ENCODE results near the gene BORCS8.
"Not testable (repeated sequence)": the region's sequence is repeated elsewhere in the genome, so short reads cannot be mapped to it uniquely, and the experiment has no call there.

The BORCS8 gene

DNA sequence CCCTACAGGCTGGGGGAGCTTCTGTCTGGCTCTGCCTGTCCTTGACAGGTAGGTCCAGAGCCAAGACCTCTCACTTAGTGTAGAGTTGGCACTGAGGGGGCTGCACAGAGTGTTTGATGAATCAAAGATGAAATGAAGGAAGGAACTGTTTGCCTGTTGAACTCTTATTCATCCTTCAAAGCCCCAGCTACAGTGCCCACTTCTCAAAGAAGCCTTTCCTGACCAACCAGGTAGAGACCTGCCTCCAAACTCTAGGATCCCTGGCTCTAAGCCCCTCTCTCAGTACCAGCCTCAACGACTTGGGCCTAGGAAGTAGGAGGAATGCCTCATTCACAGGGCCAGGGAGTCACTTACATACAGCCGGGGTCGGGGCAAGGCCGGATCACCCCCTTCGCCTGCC is 44.6 kb downstream of the BORCS8 start:
- no peak for DNase-seq

GRCh38 chr19:19146865-19147264 is 45.1 kb downstream of the BORCS8 start:
- DNase-seq: no peak

DNA sequence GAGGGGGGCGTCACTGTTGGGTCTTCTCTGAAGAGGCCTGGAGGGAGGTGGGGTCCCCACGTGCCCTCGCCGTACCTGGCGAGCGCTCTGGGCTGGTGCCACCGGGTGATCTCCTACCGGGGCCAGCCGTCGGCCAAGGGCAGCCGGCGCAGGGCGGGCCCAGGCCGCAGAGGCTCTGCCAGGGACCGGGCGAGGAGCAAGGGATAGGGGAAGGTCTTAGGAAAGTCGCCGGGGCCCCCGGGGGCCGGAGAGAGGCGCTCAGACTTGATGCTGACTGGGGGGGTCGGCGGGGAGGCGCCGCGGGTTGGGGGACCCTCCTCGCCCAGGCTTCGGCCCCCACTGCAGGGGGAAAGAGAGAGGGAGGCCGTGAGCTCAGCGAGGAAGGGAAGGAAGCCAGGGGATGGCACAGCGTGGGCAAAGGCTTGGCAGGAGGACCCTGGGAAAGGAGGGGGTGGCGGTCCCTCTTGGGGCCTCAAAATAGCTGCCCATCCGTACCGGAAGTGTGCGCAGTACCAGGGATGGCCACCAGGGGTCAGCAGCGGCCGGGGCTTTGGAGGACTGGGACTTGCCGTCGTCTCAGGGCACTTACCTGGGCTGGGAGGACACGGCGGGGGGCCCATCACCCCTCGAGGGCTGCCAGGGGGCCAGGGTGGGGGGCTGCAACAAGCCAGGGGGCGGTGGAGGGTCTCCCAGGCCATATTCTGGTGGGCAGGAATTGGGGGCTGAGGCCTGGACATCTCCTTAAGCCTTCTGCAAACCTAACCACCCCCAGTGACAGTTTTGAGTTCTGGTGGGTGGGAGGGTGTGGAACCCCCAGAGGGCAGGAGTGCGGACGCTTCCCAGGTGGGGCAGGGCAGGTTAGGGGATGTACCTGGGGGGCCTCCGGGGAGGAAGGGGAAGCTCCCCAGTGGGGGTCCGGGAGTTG is 46.0 kb downstream of the BORCS8 start:
- no peak for DNase-seq

DNA sequence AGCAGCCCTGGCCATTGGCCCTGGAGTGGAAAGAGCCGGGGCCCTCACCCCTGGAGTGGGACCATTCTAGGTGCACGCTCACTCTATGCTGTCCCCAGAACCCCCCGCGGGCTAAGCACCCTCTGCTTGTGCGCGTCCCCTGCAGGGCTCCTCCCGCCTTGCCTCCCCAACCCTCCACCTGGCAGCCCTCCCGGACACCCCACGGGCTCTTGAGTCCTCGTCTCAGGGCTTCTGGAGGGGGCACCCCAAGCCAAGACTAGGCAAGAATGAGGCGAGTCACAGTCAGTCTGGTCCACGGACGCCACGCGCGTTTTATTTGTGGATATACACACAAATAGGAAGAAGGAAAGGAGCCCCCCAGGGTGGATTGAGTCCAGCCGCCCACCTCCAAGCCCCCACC is 46.7 kb downstream of the BORCS8 start:
- no peak for DNase-seq

DNA sequence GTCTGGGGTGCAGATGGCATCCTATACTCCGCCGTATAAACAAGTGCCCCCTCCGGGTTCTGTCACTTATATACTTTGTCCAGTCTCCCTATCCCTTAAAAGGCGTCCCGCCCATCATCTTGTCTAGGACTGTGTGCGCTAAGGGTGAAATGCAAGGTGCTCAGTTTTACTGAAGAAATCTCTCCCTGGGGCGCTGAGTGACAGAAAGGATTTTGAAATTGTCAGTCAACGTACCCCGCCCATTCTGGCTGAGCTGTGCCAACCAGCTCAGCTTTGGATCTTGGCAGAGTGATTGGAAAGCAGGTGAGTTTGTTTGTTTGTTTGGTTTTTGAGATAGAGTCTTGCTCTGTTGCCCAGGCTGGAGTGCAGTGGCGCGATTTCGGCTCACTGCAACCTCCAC is 49.6 kb downstream of the BORCS8 start:
- DNase-seq: no peak

DNA sequence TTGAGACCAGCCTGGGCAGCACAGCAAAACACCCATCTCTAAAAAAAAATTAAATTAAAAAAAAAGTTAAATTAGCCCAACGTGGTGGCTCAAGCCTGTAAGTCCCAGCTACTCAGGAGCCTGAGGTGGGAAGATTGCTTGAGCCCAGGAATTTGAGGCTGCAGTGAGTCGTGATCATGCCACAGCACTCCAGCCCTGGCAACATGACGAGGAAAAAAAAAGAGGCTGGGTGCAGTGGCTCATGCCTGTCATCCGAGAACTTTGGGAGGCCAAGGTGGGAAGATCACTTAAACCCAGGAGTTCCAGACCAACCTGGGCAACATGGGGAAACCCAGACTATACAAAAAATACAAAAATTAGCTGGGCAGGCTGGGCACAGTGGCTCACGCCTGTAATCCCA is 51.5 kb downstream of the BORCS8 start:
- no peak for DNase-seq

DNA sequence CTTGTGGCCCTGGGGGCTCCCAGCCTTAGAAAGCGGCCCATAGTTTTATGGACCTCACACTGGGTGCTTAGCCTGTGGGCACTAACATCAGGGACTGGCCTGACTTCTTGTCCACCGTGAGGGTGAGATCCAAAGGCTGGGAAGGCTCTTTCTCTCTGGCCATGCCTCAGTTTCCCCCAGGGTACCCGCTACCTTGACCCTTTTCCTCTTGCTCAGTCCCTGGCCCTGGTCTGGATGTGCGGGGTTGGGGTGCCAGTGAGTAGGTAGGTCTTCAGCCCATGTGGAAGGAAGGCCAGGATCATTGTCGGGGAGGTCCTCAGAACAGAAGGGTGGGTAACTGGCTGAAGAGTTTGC is 52.1 kb downstream of the BORCS8 start:
- no peak for DNase-seq

DNA sequence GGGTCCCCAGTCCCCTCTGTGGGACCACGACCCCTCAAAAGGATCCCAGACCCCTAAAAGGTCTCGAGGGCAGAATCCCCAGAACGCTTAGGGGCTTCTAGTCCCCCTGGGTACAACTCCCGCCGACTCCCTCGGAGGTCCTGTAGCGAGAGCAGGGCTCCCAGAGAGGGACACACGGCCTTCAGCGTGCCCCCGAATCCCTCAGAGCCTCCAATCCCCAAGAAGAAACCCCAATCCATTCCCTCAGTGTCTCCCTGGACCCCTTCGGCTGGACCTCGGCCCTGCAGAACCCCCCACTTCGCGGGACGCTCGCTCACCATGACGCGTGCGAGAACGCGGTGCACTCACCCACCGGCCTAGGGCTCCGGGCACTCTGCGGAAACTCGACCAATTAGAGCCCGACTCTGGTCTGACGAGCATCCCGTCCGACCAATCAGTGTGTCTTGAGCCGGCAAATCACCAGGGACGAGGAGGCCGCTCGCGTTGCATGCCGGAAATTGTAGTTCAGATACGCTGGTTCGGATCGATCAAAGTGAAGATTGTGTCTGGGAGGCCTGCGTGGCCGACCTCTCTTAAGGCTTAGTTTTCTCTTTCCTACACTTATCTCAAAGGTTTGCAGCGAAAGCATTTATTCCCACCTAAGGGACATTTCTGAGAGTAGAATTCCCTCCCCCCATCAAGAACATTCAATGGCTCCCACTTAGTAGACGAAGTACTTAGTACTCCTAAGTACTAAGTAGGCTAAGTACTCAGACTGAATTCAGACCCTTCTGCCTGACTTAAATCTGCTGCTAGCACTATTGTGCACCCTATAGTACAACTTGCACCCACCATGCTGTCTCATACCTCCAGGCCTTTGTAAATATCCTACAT is 53.6 kb downstream of the BORCS8 start, which contains the start of gene TMEM161A:
TSS of gene TMEM161A (minus strand) at position 370 of the 873 bp plus-strand sequence. CDS start at position 320, 50 bp downstream.
- DNase-seq: peak; percentile 89

DNA sequence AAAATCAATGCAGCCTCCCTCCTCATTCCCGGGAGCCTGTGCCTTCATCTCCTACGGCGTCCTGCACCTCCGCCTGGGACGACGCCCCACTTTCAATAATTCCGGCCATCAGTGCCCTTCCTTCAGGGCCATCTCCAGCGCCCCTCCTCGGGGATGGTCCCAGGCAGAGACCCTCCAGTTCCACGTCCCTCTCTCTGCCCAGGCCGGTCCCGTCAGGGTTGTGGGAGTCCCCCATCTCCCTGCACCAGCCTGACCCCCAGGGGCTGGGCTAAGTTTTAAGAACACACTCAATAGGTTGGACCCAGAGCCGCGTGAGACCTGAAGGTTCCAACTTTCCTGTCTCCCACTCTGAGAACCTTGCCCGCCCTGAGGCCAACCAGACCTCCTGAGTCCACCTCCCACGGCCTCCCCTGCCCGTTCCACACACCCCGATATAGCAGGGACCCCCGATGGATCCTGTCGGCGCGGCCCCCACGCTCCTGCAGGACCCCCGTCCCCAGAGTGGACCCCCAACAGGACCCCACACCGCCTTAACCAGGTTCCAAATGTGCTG is 54.3 kb downstream of the BORCS8 start:
- no peak for DNase-seq

DNA sequence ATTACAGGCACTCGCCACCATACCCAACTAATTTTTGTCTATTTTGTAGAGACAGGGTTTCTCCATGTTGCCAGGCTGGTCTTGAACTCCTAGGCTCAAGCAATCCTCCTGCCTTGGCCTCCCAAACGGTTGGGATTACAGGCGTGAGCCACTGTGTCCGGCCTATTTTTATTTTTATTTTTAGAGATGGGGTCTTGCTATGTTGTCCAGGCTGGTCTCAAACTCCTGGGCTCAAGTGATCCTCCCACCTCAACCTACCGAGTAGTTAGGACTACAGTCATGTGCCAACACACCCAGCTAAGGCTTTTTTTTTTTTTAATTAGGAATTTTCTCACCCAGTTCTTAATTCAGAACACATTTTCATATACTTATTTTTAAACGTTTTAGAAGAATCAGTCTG is 56.2 kb downstream of the BORCS8 start:
- DNase-seq: not testable (repeated sequence)

DNA sequence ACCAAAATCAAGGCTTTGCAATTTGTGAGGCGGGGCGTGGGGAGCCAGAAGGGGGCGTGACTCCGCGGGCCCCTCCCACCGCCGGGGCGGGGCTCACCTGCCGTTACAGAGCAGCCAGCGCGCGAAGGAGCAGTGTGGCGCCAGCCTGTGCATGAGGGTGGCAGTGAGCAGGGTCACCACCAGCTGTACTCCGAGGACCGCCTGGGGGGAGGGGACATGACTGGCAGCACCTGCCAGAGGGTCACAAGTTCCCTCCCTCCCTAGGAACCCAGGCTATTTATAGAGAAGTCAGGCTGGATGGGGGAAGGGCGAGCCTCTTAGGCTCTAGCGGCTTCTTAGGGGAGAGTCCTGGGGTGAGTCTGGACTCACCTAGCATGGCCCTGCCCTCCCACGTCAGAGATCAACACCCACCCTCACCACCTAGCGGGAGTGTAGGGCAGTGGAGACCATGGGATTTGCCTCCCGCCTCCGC is 57.2 kb downstream of the BORCS8 start:
- DNase-seq: no peak

- DNase-seq: no peak
These were observed 58.0 kb downstream of the BORCS8 start for GRCh38 chr19:19133985-19134384.

- no peak for DNase-seq
These were observed 59.0 kb downstream of the BORCS8 start for GRCh38 chr19:19132912-19133311.

DNA sequence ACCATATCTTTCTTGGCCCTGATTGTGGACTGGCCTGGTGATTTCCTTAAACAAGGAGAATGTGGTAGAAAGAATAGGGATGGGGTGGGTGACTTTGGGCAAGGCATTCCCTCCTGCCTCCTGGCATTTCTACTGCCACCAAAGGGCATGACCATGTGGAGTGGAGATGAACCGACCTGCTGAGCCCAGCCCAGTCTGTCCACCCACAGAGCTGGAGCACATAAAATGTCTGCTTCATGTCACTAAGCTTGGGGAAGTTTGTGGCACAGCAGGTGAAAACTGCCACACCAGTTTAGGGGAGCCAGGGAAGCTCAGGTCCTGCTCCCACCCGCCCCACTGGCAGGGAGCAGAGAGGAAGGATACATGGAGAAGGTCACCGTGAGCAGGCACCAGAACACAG is 60.0 kb downstream of the BORCS8 start:
- DNase-seq: no peak

Data from GF-D8 (cell line).